Measurements from ENCODE around the gene ARHGAP45.

ARHGAP45 gene

GRCh38 chr19:1089891-1090290 is 22.9 kb downstream of the ARHGAP45 start:
- no peaks in the 10 kb centered on the region for H3K9me3 Mint-ChIP-seq
- no peak for DNase-seq
- no peaks in the 10 kb centered on the region for H3K27me3 Mint-ChIP-seq
- H3K36me3 Mint-ChIP-seq (ENCODE audit: low read depth), result peaks cover 89% of the 10 kb centered on the region
- peak overlapping the region; percentile 90 for H3K27ac Mint-ChIP-seq
- H3K4me1 Mint-ChIP-seq (ENCODE audit: low read depth), result peaks cover 64% of the 10 kb centered on the region
- H3K4me3 Mint-ChIP-seq, result no peak overlapping the region

GRCh38 chr19:1090731-1091543 is 24.0 kb downstream of the ARHGAP45 start:
- Mint-ChIP-seq H3K27ac (peak overlapping the region; percentile 68), H3K36me3 (ENCODE audit: low read depth) (peaks cover 83% of the 10 kb centered on the region), H3K9me3 (no peaks in the 10 kb centered on the region), H3K4me3 (peak overlapping the region; percentile 44), H3K27me3 (no peaks in the 10 kb centered on the region), H3K4me1 (ENCODE audit: low read depth) (peaks cover 64% of the 10 kb centered on the region)
- no peak for DNase-seq

GRCh38 chr19:1091544-1092175 is 24.7 kb downstream of the ARHGAP45 start:
- Mint-ChIP-seq H3K36me3 (ENCODE audit: low read depth) (peaks cover 77% of the 10 kb centered on the region), H3K27me3 (no peaks in the 10 kb centered on the region), H3K9me3 (no peaks in the 10 kb centered on the region), H3K4me1 (ENCODE audit: low read depth) (peaks cover 64% of the 10 kb centered on the region), H3K27ac (peak overlapping the region; percentile 59), H3K4me3 (no peak overlapping the region)
- no peak for DNase-seq

GRCh38 chr19:1093330-1093729 is 26.4 kb downstream of the ARHGAP45 start:
- Mint-ChIP-seq H3K4me3 (peak overlapping the region; percentile 93), H3K9me3 (no peaks in the 10 kb centered on the region), H3K4me1 (ENCODE audit: low read depth) (peaks cover 58% of the 10 kb centered on the region), H3K27ac (peak overlapping the region; percentile 92), H3K27me3 (no peaks in the 10 kb centered on the region), H3K36me3 (ENCODE audit: low read depth) (peaks cover 60% of the 10 kb centered on the region)
- DNase-seq, result no peak

- Mint-ChIP-seq H3K36me3 (ENCODE audit: low read depth) (peaks cover 54% of the 10 kb centered on the region), H3K4me3 (peak overlapping the region; percentile 93), H3K4me1 (ENCODE audit: low read depth) (peaks cover 58% of the 10 kb centered on the region), H3K27me3 (no peaks in the 10 kb centered on the region), H3K27ac (peak overlapping the region; percentile 92), H3K9me3 (no peaks in the 10 kb centered on the region)
- no peak for DNase-seq
Measured at GRCh38 chr19:1093811-1094553, 27.0 kb downstream of the ARHGAP45 start.

GRCh38 chr19:1094655-1094977 is 27.6 kb downstream of the ARHGAP45 start:
- Mint-ChIP-seq H3K4me1 (ENCODE audit: low read depth) (peaks cover 59% of the 10 kb centered on the region), H3K36me3 (ENCODE audit: low read depth) (peaks cover 48% of the 10 kb centered on the region), H3K9me3 (no peaks in the 10 kb centered on the region), H3K27ac (peak overlapping the region; percentile 92), H3K27me3 (no peaks in the 10 kb centered on the region), H3K4me3 (peak overlapping the region; percentile 93)
- DNase-seq, result no peak

GRCh38 chr19:1094978-1095701 is 28.2 kb downstream of the ARHGAP45 start, which contains the start of gene POLR2E:
Gene POLR2E (minus strand): TSS chr19:1095375. CDS start chr19:1095315, 60 bp downstream.
- H3K4me3 Mint-ChIP-seq, result peak within 1 kb of the TSS; percentile 93
- DNase-seq, result peak; percentile 99
- peaks cover 44% of the 10 kb centered on the region for H3K36me3 Mint-ChIP-seq (ENCODE audit: low read depth)
- no peaks in the 10 kb centered on the region for H3K27me3 Mint-ChIP-seq
- peaks cover 65% of the 10 kb centered on the region for H3K4me1 Mint-ChIP-seq (ENCODE audit: low read depth)
- peaks cover 3% of the 10 kb centered on the region for H3K9me3 Mint-ChIP-seq
- peak within 1 kb of the TSS; percentile 92 for H3K27ac Mint-ChIP-seq

- Mint-ChIP-seq H3K4me3 (no peak overlapping the region), H3K27me3 (no peaks in the 10 kb centered on the region), H3K36me3 (ENCODE audit: low read depth) (peaks cover 21% of the 10 kb centered on the region), H3K27ac (peak overlapping the region; percentile 66), H3K9me3 (peaks cover 3% of the 10 kb centered on the region), H3K4me1 (ENCODE audit: low read depth) (peaks cover 70% of the 10 kb centered on the region)
- DNase-seq, result no peak
Measured at GRCh38 chr19:1097810-1098176, 30.8 kb downstream of the ARHGAP45 start.

GRCh38 chr19:1098177-1099051 is 31.4 kb downstream of the ARHGAP45 start:
- Mint-ChIP-seq H3K27me3 (no peaks in the 10 kb centered on the region), H3K4me1 (ENCODE audit: low read depth) (peaks cover 72% of the 10 kb centered on the region), H3K36me3 (ENCODE audit: low read depth) (peaks cover 15% of the 10 kb centered on the region), H3K9me3 (peaks cover 3% of the 10 kb centered on the region), H3K4me3 (no peak overlapping the region), H3K27ac (peak overlapping the region; percentile 90)
- DNase-seq, result no peak

GRCh38 chr19:1101337-1101698 is 34.4 kb downstream of the ARHGAP45 start:
- H3K4me3 Mint-ChIP-seq, result peak overlapping the region; percentile 35
- peaks cover 61% of the 10 kb centered on the region for H3K4me1 Mint-ChIP-seq (ENCODE audit: low read depth)
- peaks cover 11% of the 10 kb centered on the region for H3K36me3 Mint-ChIP-seq (ENCODE audit: low read depth)

GRCh38 chr19:1102407-1103131 is 35.6 kb downstream of the ARHGAP45 start:
- Mint-ChIP-seq H3K27ac (peak overlapping the region; percentile 93), H3K9me3 (peaks cover 3% of the 10 kb centered on the region), H3K4me1 (ENCODE audit: low read depth) (peaks cover 60% of the 10 kb centered on the region), H3K4me3 (peak overlapping the region; percentile 66), H3K36me3 (ENCODE audit: low read depth) (peaks cover 24% of the 10 kb centered on the region), H3K27me3 (no peaks in the 10 kb centered on the region)
- peak; percentile 75 for DNase-seq

More at GRCh38 chr19:1101337-1101698, 34.4 kb downstream of the ARHGAP45 start:
- peak overlapping the region; percentile 93 for H3K27ac Mint-ChIP-seq
- H3K9me3 Mint-ChIP-seq, result peaks cover 3% of the 10 kb centered on the region
- no peaks in the 10 kb centered on the region for H3K27me3 Mint-ChIP-seq
- DNase-seq, result no peak

GRCh38 chr19:1103132-1103707 is 36.3 kb downstream of the ARHGAP45 start:
- Mint-ChIP-seq H3K9me3 (peaks cover 3% of the 10 kb centered on the region), H3K27me3 (no peaks in the 10 kb centered on the region), H3K36me3 (ENCODE audit: low read depth) (peaks cover 26% of the 10 kb centered on the region), H3K4me3 (peak overlapping the region; percentile 66), H3K4me1 (ENCODE audit: low read depth) (peaks cover 55% of the 10 kb centered on the region), H3K27ac (peak overlapping the region; percentile 93)
- DNase-seq, result no peak

Data from activated T-cell treated with anti-CD3 and anti-CD28 coated beads, Interleukin-2, amount 50 U/mL, for 24 hours (primary cell).